K562 (cell line): ENCODE data around the gene TMX4. TPM values are rescaled to one million over a fixed set of nuclear protein-coding genes. Genes with fewer than 3 reads are reported as not detected.

Experiments
- ATAC-seq: fragments of 200-7000 bp; cut with Tn5 transposase; 3 replicates; pipeline ENCODE4 v1.9.1; 2020; ENCODE audit warnings: moderate library complexity
- BruUV-seq: library from RNA; stranded (reverse); fragments of 400-500 nt; replicated peaks from 2 replicates; lab custom pipeline; 2021; lab: Mats Ljungman, UMichigan
- CTCF ChIA-PET: fragments of 300-600 bp; formaldehyde crosslinking; extraction: SDS; loops from one replicate; lab custom pipeline; 2021; ENCODE audit warnings: low intra/inter-chr PET ratio; lab: Yijun Ruan, JAX
- POLR2A ChIA-PET: fragments of 300-600, 350-650 bp; sonication (Branson Sonifier 250); formaldehyde crosslinking; extraction: SDS; loops from one replicate; lab custom pipeline; 2021; ENCODE audit warnings: antibody characterized with exemption, inconsistent platforms; lab: Yijun Ruan, JAX
- DNase-seq, 4 experiments: peaks; one replicate each; pipeline versions ENCODE4 v3.0.0 to v3.0.0-alpha.2; 2011 to 2018; ENCODE audit warnings: low spot score in 3 of 4, mixed read lengths in 3 of 4; ENCODE audit errors: extremely low read depth in 1 of 4
- FAIRE-seq: peaks from 2 replicates; lab custom pipeline; 2011; peaks lifted over from hg19 to GRCh38; lab: Jason Lieb, UNC
- H2AFZ ChIP-seq: 2 replicates; pipeline ENCODE4 v1.6.0; 2011; ENCODE audit warnings: low read depth, low read length, control low read depth, inconsistent platforms
- H3K27ac ChIP-seq: fragments of 200-600 bp; 3 replicates; pipeline ENCODE4 v1.8.0; 2011; ENCODE audit warnings: low read depth, mild to moderate bottlenecking, control low read depth, inconsistent platforms, low read length, moderate library complexity, mixed read lengths; ENCODE audit errors: extremely low read depth
- H3K27me3 ChIP-seq, 2 experiments: fragments of 300-600 bp in 1 of 2; 2 replicates in 1 of 2; 3 replicates in 1 of 2; pipeline versions ENCODE4 v1.6.0 to v1.8.0; 2011; ENCODE audit warnings: inconsistent platforms in 2 of 2, low read length in 2 of 2, mild to moderate bottlenecking in 1 of 2, mixed read lengths in 1 of 2, moderate library complexity in 1 of 2; ENCODE audit not compliant: control insufficient read depth in 2 of 2, insufficient read depth in 2 of 2
- H3K36me3 ChIP-seq: fragments of 300-600 bp; 3 replicates; pipeline ENCODE4 v1.8.0; 2011; ENCODE audit warnings: mild to moderate bottlenecking, low read length, inconsistent platforms; ENCODE audit not compliant: control insufficient read depth, insufficient read depth
- H3K4me1 ChIP-seq, 2 experiments: fragments of 200-600 bp in 1 of 2; replicated peaks in 1 of 2; 2 replicates in 1 of 2; 3 replicates in 1 of 2; pipeline versions ENCODE4 v1.5.1 to v1.8.0; 2011; ENCODE audit warnings: inconsistent platforms in 2 of 2, low read length in 2 of 2, mild to moderate bottlenecking in 1 of 2, mixed read lengths in 1 of 2, moderate library complexity in 1 of 2; ENCODE audit not compliant: control insufficient read depth in 2 of 2, insufficient read depth in 2 of 2
- H3K4me2 ChIP-seq: 2 replicates; pipeline ENCODE4 v1.6.1; 2011; ENCODE audit warnings: low read length, control low read depth, inconsistent platforms, mixed read lengths; ENCODE audit not compliant: insufficient read depth
- H3K4me3 ChIP-seq: fragments of 200-600 bp; sonication (generic), shearing (Covaris generic); 2 replicates; pipeline ENCODE4 v1.5.1; 2016; ENCODE audit warnings: control low read depth, inconsistent platforms
- H3K79me2 ChIP-seq: fragments of 200-600 bp; 3 replicates; pipeline ENCODE4 v1.8.0; 2011; ENCODE audit warnings: low read length, inconsistent platforms; ENCODE audit not compliant: control insufficient read depth, insufficient read depth
- H3K9ac ChIP-seq, 2 experiments: 2 replicates each; pipeline versions ENCODE4 v1.6.0 to v1.6.1; 2011; ENCODE audit warnings: low read depth in 2 of 2, low read length in 2 of 2, control low read depth in 1 of 2, inconsistent platforms in 1 of 2, mild to moderate bottlenecking in 1 of 2, mixed read lengths in 1 of 2; ENCODE audit not compliant: insufficient read depth in 1 of 2
- H3K9me1 ChIP-seq: one replicate; pipeline ENCODE4 v1.6.0; 2011; ENCODE audit warnings: inconsistent platforms, mild to moderate bottlenecking, low read length, moderate library complexity; ENCODE audit not compliant: control insufficient read depth, insufficient read depth
- H3K9me3 ChIP-seq: replicated peaks from 2 replicates; pipeline ENCODE4 v1.5.1; 2011; ENCODE audit warnings: low read depth, low read length, inconsistent platforms; ENCODE audit not compliant: control insufficient read depth, insufficient read depth
- H4K20me1 ChIP-seq: replicated peaks from 2 replicates; pipeline ENCODE4 v1.6.1; 2011; ENCODE audit warnings: low read length, inconsistent platforms, mixed read lengths; ENCODE audit not compliant: control insufficient read depth, insufficient read depth
- CSDE1 ChIP-seq, 2 experiments: fragments of 450-650 bp; IDR thresholded peaks; 2 replicates each; pipeline ENCODE4 v1.6.1; 2016; ENCODE audit warnings: mild to moderate bottlenecking in 1 of 2
- ETV5 ChIP-seq: sonication (generic); formaldehyde crosslinking; IDR thresholded peaks from 2 replicates; pipeline ENCODE4 v1.4.0; 2020; ENCODE audit warnings: low read depth, mild to moderate bottlenecking, missing genetic modification reagents
- GTF2F1 ChIP-seq: IDR thresholded peaks from 2 replicates; pipeline ENCODE4 v1.6.1; 2011; ENCODE audit warnings: low read depth, low read length, improper control_type of control experiment
- HMBOX1 ChIP-seq: sonication (generic); IDR thresholded peaks from 2 replicates; pipeline ENCODE4 v1.6.1; 2016
- MEF2D ChIP-seq: conservative IDR thresholded peaks from 2 replicates; pipeline ENCODE4 v1.6.1; 2016; ENCODE audit warnings: low read depth, missing genetic modification characterization, missing compliant biosample characterization
- NFXL1 ChIP-seq: fragments of 450-650 bp; formaldehyde crosslinking; IDR thresholded peaks from 2 replicates; pipeline ENCODE4 v1.4.0; 2021; ENCODE audit warnings: mild to moderate bottlenecking
- PHF20 ChIP-seq: fragments of 450-650 bp; IDR thresholded peaks from 2 replicates; pipeline ENCODE4 v1.6.1; 2018; ENCODE audit not compliant: partially characterized antibody
- POLR2AphosphoS2 ChIP-seq: IDR thresholded peaks from 2 replicates; pipeline ENCODE4 v1.6.1; 2012; ENCODE audit warnings: low read length, improper control_type of control experiment
- RUNX1 ChIP-seq: sonication (generic); IDR thresholded peaks from 2 replicates; pipeline ENCODE4 v1.6.1; 2016; ENCODE audit warnings: antibody characterized with exemption, low read depth
- SIN3A ChIP-seq, 2 experiments: fragments of 150-350 bp in 1 of 2; IDR thresholded peaks; 2 replicates each; pipeline ENCODE4 v1.6.1; 2011 to 2016; ENCODE audit warnings: borderline replicate concordance in 2 of 2, low read depth in 2 of 2, low read length in 2 of 2, mild to moderate bottlenecking in 2 of 2, moderate library complexity in 2 of 2; ENCODE audit not compliant: control insufficient read depth in 1 of 2
- SUPT5H ChIP-seq: fragments of 450-650 bp; IDR thresholded peaks from 2 replicates; pipeline ENCODE4 v1.6.1; 2016
- THAP7 ChIP-seq: fragments of 250-450 bp; sonication (Bioruptor Pico); IDR thresholded peaks from 2 replicates; pipeline ENCODE4 v1.5.0; 2021
- TRIM28 ChIP-seq: fragments of 450-650 bp; IDR thresholded peaks from 2 replicates; pipeline ENCODE4 v1.6.1; 2017
- ZBTB26 ChIP-seq: fragments of 450-650 bp; formaldehyde crosslinking; IDR thresholded peaks from 2 replicates; pipeline ENCODE4 v1.4.0; 2022; ENCODE audit warnings: missing genetic modification characterization
- ZBTB8A ChIP-seq: fragments of 450-650 bp; IDR thresholded peaks from 2 replicates; pipeline ENCODE4 v1.6.1; 2018; ENCODE audit warnings: mild to moderate bottlenecking, moderate library complexity; ENCODE audit not compliant: partially characterized antibody
- ZNF696 ChIP-seq: fragments of 250-450 bp; sonication (Bioruptor Pico); conservative IDR thresholded peaks from 2 replicates; pipeline ENCODE4 v1.4.0; 2020; ENCODE audit warnings: mild to moderate bottlenecking, moderate library complexity
- WGBS: fragments of 100-300 bp; shearing (Covaris generic); methylation state at CpG from one replicate; pipeline ENCODE4 v1.1.6; 2016; ENCODE audit warnings: low coverage, mixed read lengths; ENCODE audit not compliant: insufficient coverage; ENCODE audit errors: missing lambda C conversion rate; 5-methylcytosine and 5-hydroxymethylcytosine counted together
- in situ Hi-C: fragments of 300-500 bp; cut with MboI; formaldehyde crosslinking; loops from 4 replicates; pipeline ENCODE4 v1.15.0; 2018; ENCODE audit warnings: inconsistent platforms, mixed read lengths
- intact Hi-C: fragments of 100-400 bp; cut with micrococcal nuclease; formaldehyde crosslinking; loops from 2 replicates; pipeline ENCODE4 v1.14.2; 2022
- polyA plus RNA-seq, 8 experiments: library from polyadenylated mRNA; depleted of rRNA in 4 of 8; stranded (reverse) in 5 of 8; unstranded in 3 of 8; fragments of >200 nt; fragmentation: Nextera tagmentation in 2 of 8; fragmentation: Illumina TruSeq in 1 of 8; extraction: Ambion mirVana in 2 of 8; extraction: Trizol in 1 of 8; gene quantifications; 2 replicates each; pipeline versions ENCODE4 v1.2.1 to v1.2.3, GENCODE V29; 2011 to 2014; ENCODE audit warnings: inconsistent platforms in 1 of 8, missing spikeins in 1 of 8
- total RNA-seq, 7 experiments: library from RNA; depleted of rRNA in 6 of 7; stranded (reverse); fragments of >200 nt in 6 of 7; fragmentation: Illumina TruSeq in 2 of 7; extraction: Trizol in 2 of 7; gene quantifications; 2 replicates each; pipeline versions ENCODE4 v1.2.1 to v1.2.3, GENCODE V29; 2011 to 2021; ENCODE audit warnings: low replicate concordance in 1 of 7
- TF ChIP-seq, protein P1 (sequence below): fragments of 200-800 bp; sonication (Bioruptor generic); IDR thresholded peaks from 2 replicates; pipeline ENCODE4 v1.6.1; 2017; ENCODE audit warnings: missing genetic modification characterization, missing compliant biosample characterization

Gene TMX4
- total and polyA plus RNA-seq, 9 of the 15 experiments (the other 6 are each of a cell fraction or from before 2014, with no cell fraction given), result 4.4 to 19.3 (median 10.8) TPM

DNA sequence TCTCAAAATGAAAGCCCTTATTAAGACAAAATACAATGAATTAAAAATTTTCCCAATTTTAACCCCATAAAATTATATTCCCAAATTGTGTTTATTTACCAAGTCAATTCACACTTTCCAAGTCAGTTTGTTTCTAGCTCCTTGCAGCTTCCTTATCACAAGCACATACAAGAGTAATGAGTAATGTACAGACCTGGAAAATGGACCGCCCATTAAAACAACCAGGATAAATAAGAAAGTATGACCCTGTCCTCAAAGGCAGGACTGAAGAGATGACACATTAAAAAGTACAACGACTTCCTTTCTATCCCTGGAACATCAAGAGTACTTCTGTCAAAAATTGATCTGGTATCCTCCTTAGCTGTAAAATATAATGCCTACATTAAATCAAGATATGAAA lies 47.1 kb upstream of the TMX4 start:
- WGBS, result 0% methylated on average over 2 of the region's 2 CpGs
- CTCF ChIA-PET, result no interaction called here
- TF ChIP-seq RUNX1 (no peak), THAP7 (CRISPR knock-in tag) (no peak), GTF2F1 (no peak), NFXL1 (no peak), ZBTB26 (CRISPR knock-in tag) (no peak), ZNF696 (no peak), HMBOX1 (no peak), ETV5 (CRISPR knock-in tag) (no peak), ZBTB8A (no peak), SIN3A (IDR thresholded peaks at IDR 0.05; ENCODE audit: borderline replicate concordance in 2 of 2, control insufficient read depth in 1 of 2, low read depth in 2 of 2, low read length in 2 of 2) (no peak), SUPT5H (no peak), MEF2D (tag) (no peak), CSDE1 (IDR thresholded peaks at IDR 0.05) (no peak), TRIM28 (no peak), POLR2AphosphoS2 (no peak), PHF20 (no peak)
- TF ChIP-seq, protein P1, sequence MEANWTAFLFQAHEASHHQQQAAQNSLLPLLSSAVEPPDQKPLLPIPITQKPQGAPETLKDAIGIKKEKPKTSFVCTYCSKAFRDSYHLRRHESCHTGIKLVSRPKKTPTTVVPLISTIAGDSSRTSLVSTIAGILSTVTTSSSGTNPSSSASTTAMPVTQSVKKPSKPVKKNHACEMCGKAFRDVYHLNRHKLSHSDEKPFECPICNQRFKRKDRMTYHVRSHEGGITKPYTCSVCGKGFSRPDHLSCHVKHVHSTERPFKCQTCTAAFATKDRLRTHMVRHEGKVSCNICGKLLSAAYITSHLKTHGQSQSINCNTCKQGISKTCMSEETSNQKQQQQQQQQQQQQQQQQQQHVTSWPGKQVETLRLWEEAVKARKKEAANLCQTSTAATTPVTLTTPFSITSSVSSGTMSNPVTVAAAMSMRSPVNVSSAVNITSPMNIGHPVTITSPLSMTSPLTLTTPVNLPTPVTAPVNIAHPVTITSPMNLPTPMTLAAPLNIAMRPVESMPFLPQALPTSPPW (CRISPR knock-in tag), result no peak

More for the DNA sequence above, 47.1 kb upstream of the TMX4 start:
- H3K4me1 ChIP-seq, result no peaks in the 10 kb centered on the region
- no peaks in the 10 kb centered on the region for H3K27me3 ChIP-seq
- H3K27ac ChIP-seq, result no peak overlapping the region
- H3K79me2 ChIP-seq, result no peaks in the 10 kb centered on the region
- no peaks in the 10 kb centered on the region for H4K20me1 ChIP-seq
- no peaks in the 10 kb centered on the region for H3K9me3 ChIP-seq
- ATAC-seq, result no peak
- H3K4me3 ChIP-seq, result no peak overlapping the region
- in situ Hi-C loops (no loop called here), intact Hi-C loops (no loop called here)
- H3K9me1 ChIP-seq, result no peaks in the 10 kb centered on the region
- no peak overlapping the region for H2AFZ ChIP-seq
- H3K9ac ChIP-seq, result no peak overlapping the region
- BruUV-seq, result no TSS peak
- no peak for DNase-seq
- no peak for FAIRE-seq
- POLR2A ChIA-PET, result no interaction called here
- H3K4me2 ChIP-seq, result no peak overlapping the region
- H3K36me3 ChIP-seq, result no peaks in the 10 kb centered on the region
